ENCODE results near the gene NAXD. TPM values are rescaled to one million over a fixed set of nuclear protein-coding genes. Genes with fewer than 3 reads are reported as not detected.
"Not testable (repeated sequence)": the region's sequence is repeated elsewhere in the genome, so short reads cannot be mapped to it uniquely, and the experiment has no call there.

NAXD gene
- total RNA-seq, 1 experiment from 2014 or later: 11.4 TPM

DNA sequence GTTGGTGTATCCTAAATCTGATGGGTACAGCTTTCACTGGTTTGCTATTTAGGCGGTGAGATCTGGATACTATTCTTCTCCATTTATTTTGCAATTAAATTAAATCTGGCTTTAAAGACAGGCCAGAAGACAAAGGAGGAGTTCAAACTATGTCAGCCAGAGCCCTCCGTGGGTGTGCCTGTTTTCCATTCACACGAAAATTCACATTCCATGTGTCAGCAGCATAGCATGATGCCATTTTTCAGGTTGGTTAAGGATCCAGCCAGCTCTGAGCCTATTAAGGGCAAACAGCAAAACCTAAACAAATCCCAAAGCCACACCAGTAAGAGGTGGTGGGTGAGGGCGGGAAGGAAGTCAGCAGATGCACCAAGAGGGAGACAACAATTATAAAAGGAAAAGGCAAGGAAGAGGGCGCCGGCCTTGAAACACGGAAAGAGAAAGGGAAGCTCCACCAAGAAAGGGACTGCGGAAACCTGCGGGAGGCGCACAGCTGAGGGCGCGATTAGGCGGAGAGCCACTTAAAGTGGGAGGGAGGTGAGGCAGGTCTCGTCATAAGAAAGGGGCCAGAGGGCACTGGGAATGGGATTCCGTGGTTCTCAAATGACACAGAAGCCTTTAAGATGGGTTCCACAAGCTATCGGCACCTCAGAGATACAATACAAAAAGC lies 47.6 kb downstream of the NAXD start:
- no peak for DNase-seq (ENCODE audit: low read depth)

DNA sequence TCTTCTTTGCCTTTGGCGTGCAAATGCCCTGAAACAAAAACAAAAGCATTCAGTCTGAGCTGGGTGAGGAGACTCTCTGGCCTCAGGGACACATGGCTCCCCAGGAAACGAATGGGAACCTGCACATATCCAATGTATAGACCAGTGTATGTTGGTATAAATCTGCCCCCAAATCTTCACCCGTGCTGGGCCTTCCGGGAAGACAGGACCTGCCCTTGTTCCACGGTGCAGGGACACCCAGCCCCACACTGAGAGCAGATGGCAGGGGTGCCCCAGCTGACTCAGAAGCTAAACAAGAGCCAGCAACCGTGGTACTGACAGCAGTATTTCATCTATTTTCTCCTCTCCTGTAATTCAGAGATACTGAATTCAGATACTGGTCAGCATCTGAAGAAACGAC lies 48.1 kb downstream of the NAXD start:
- no peak for DNase-seq (ENCODE audit: low read depth)

DNA sequence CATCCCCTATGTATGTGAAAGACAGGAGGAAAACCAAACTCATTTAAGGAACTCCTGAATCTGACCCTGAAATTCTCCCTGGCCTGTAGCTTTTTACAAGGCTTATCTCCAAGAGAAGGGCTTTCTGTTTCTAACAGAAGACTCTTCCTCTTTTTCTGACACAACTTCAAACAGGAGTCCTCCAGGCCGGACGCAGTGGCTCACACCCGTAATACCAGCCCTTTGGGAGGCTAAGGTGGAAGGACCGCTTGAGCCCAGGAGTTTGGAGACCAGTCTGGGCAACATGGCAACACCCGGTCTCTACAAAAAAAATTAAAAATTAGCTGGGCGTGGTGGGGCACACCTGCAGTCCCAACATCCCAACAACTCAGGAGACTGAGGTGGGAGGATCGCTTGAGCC lies 48.7 kb downstream of the NAXD start:
- no peak for DNase-seq (ENCODE audit: low read depth)

DNA sequence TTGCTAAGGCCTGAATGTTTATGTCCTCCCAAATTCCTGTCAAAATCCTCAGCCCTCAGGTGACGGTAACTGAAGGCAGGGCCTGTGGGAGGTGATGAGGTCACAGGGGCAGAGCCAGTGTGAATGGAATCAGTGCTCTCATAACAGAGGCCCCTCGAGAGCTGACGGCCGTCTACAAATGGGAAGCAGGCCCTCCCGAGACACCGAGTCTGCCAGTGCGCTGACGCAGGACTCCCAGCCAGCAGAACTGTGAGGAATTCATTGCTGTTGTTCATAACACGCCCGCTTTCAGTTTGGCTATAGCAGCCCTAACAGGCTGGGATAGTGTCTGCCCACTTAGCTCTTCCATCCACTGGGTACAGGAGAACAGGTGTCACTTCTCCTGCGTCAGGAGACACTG lies 49.3 kb downstream of the NAXD start:
- DNase-seq (ENCODE audit: low read depth): no peak

DNA sequence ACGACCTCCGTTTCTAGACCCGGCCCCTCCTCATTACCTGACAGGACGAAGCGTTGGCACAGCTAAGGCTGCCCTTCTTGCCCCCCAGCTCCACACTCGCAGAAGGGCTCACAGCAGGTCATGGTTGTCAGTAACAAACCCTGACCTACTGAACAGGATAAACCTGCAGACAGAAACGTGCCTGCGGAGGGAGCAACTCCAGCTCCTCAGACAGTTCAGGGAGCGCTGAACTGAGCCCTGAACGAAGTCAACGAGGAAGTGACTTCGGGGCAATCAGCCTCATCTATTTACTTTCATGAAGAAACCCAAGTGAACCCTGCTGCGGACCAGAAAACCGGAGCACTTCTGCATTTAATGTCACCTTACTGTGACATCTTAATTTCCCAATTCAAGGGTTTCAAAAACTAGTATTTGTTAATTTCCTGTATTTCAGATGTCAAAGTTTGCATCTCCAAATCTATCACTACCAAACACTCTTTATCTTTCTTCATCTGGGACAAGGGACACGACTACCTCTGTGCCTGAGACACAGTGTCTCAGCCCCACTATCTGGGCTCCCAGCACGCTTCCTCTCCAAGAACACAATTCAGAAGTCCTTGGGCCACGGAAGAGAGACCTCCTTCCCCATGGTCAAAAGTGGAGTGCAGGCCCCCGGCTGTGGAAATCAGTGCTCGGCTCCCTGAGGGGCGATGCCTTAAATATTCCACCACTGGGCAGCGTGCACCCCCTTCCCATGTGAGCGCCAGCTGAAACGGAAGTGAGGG lies 50.3 kb downstream of the NAXD start:
- no peak for DNase-seq (ENCODE audit: low read depth)

GRCh38 chr13:110666255-110666533 lies 50.8 kb downstream of the NAXD start:
- DNase-seq (ENCODE audit: low read depth): no peak

DNA sequence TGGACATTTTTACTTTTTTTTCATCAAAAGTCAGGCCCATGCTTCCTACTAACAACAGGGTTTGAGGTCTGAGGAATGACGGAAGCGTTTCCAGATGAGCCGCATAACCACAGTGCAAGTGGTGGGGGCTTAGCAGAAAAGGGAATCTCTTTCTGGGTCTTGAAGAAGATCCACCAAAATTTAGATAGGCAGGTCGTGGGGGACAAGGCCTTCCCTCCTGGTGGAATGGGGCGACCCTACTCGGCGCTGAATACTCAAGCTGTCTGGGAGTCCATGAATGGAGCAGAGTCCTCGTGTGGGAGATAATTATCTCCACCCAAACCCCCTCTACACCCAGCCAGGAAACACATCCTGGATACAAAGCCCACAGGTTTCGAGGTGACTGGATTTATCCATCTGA lies 53.7 kb downstream of the NAXD start:
- DNase-seq (ENCODE audit: low read depth): no peak

DNA sequence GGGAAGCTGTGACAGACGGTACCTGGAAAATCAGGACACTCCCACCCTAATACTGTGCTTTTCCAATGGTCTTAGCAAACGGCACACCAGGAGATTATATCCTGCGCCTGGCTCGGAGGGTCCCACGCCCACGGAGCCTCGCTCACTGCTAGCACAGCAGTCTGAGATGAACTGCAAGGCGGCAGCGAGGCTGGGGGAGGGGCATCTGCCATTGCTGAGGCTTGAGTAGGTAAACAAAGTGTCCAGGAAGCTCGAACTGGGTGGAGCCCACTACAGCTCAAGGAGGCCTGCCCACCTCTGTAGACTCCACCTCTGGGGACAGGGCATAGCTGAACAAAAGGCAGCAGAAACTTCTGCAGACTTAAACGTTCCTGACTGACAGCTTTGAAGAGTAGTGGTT lies 54.5 kb downstream of the NAXD start:
- DNase-seq (ENCODE audit: low read depth): not testable (repeated sequence)

GRCh38 chr13:110676595-110677587 lies 61.5 kb downstream of the NAXD start:
- no peak for DNase-seq (ENCODE audit: low read depth)

DNA sequence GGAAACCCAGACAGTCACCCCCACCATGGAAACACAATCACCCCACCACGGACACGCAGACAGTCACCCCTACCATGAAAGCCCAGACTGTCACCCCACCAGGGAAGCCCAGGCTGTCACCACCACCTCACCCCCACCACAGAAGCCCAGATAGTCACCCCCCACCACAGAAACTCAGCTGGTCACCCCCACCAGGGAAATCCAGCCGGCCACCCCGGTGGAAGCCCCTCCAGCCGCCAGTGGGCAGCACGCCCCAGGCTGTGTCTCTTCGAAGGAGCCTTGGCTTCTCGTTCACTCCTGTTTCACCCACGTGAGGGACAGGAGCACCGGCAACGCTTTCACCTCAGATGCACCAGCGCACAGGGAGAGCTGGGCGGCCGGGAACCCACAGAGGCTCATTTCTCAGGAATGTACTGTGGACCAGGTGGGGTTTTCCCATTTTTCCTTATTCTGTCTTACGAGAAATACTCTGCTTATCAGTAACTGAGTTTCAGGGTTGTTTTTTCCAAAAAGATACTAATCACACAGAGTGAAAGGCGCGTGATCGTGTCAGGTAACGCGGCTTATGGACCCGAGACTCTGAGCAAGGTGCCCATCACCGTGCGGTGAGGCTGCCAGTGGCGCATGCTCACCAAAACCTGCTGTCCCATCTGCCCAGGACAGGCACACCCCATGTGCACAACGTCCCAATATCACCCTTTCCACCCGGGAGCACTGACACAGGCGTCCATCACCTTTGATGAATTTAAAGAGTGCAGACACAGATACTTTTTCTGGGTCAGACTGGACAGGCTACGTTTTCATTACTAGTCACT lies 62.6 kb downstream of the NAXD start:
- DNase-seq (ENCODE audit: low read depth): no peak

GRCh38 chr13:110680852-110681251 lies 65.5 kb downstream of the NAXD start:
- peak; percentile 18 for DNase-seq (ENCODE audit: low read depth)

- no peak for DNase-seq (ENCODE audit: low read depth)
Observed at GRCh38 chr13:110681868-110682550, 66.7 kb downstream of the NAXD start.

DNA sequence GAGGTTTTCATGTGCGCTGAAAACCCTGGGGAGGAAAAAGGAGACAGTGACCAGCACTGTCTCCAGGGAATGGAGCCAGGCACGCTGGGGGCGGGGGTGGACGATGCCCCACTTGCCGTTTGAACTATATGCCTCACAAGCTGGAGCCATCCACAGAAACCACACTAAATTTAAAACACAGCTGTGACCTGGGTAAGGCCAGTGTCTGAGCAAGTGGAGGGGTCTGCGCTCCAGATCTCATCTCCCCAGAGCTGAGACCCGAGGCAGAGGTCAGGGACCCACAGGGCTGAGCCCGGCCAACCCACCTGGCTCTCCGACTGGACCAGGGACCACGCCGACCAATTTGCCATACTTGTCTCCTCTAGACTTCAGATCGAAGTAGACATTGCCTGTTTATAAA lies 67.4 kb downstream of the NAXD start:
- DNase-seq (ENCODE audit: low read depth): no peak

GRCh38 chr13:110683203-110683883 lies 68.0 kb downstream of the NAXD start:
- no peak for DNase-seq (ENCODE audit: low read depth)

DNA sequence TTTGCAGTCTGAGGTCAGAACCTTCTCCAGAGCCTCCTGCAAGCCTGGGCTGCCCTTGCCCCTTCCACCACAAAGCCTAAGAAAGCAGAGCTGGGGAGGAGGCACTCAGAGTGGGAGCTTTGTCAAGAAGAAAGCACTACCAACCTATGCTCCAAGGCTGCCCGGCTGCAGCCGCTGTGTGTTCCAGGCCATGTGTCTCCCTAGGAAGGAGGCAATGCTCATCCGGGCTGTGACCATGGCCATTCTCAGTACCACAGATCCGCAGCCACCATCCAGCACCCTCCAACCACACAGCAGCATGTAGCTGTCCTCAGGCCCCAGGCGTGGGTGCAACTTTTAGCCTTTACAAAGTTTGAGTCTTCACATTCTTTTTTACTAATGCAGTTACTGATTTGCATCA lies 68.6 kb downstream of the NAXD start:
- no peak for DNase-seq (ENCODE audit: low read depth)

DNA sequence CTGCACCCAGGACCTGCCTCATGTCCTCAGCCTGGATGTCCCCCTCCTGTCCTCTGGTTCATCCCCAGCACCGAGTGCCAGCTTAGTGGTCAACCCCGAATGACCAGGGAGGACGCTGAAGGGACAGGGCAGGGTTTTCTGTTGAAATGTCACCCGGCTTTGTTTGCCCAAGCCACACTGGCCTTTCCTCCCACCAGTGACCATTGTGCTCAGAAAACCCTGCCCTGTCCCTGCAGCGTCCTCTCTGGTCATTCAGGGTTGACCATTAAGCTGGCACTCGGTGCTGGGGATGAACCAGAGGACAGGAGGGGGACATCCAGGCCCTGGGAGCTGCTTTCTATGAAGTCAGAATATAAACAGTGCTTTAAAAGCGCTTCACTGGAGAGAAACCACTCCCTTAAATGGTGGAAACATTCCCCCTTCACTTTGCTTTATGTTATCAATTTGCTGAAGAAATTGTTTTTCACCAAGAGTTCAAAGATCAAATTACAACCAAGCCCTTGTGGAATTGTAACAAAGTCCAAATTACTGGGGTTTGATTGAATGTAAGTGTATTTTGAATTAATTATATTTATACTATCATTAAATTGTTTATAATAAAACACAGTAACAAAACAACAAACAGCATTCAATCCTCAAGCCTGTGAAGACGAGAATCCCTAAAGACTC lies 69.2 kb downstream of the NAXD start:
- DNase-seq (ENCODE audit: low read depth): no peak

DNA sequence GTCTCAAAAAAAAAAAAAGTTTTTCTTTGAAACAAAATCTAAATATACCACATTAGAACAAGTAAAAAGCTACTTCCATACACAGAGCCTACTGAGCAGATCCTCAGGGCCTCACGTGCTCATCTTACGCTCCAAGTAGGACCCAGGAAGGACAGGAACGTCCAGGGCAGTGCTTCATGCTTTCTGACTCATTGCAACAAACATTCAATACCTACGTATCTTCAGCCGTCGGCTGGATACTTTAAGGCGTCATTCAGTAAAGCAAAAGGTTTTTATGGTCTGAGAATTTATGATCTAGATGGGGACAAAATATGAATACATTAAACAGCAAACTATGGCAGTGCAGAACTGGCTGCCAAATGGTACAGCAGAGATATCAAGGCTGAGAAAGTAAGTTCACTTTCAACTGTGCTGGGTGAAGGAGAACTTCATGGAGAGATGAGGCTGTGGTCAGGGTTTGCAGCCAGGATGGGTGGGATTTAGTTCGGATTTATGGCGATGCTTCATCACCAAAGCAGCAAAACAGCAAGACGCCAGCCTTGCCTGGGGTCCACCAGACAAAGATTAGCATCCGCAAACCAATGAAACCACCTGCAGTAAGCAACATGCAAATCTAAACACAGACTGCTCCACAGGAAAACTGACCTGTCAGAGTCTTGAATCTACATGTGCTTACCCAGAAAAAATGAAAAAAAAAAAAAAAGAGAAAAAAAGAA lies 70.1 kb downstream of the NAXD start:
- DNase-seq (ENCODE audit: low read depth): no peak

- DNase-seq (ENCODE audit: low read depth): no peak
Observed at GRCh38 chr13:110687736-110688135, 72.4 kb downstream of the NAXD start.

DNA sequence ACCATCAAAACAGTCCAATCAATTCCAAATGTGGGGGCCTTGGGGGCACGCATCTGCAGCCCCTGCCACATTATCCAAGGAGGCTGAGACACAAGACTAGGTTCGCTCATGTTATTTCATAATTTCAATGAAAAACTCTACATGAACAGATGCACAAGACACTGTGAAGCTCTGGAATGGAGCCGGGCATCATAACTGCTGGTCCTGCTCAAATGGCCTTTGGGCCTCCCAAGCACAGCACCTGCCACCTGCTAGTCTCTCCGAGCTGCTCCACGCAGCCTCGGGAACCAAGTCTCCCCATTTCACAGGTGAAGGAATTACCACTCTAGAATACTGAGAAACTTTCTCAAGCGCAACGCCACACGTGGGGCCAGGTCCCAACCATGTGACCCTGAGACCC lies 73.7 kb downstream of the NAXD start:
- no peak for DNase-seq (ENCODE audit: low read depth)
